HepG2 (cell line): ENCODE data around the gene IRF2BPL. TPM values are rescaled to one million over a fixed set of nuclear protein-coding genes. Genes with fewer than 3 reads are reported as not detected.

Source experiments
- polyA plus RNA-seq, 8 experiments: library from polyadenylated mRNA; depleted of rRNA in 3 of 8; stranded (reverse) in 7 of 8; unstranded in 1 of 8; fragments of >200 nt; fragmentation: Illumina TruSeq in 4 of 8; extraction: Trizol in 4 of 8; gene quantifications; 2 replicates each; pipeline versions ENCODE4 v1.2.1 to v1.2.3, GENCODE V29; 2011 to 2016; ENCODE audit warnings: low read depth in 4 of 8, missing spikeins in 1 of 8, mixed read lengths in 1 of 8; ENCODE audit not compliant: insufficient read depth in 1 of 8
- total RNA-seq, 5 experiments: library from RNA; depleted of rRNA; stranded (reverse); fragments of >200 nt; fragmentation: Illumina TruSeq; extraction: Trizol; gene quantifications; 2 replicates each; pipeline ENCODE4 v1.2.3, GENCODE V29; 2016; ENCODE audit warnings: low read depth in 1 of 5

The IRF2BPL gene
- total and polyA plus RNA-seq, 2 of the 13 experiments (the other 11 are each of a cell fraction or from before 2014, with no cell fraction given) = 6.6 to 8.4 TPM

Other genes with a start within 250 kb of the IRF2BPL start
- gene ANGEL1, start 215.8 kb downstream of the IRF2BPL start, total RNA-seq (2016; rRNA removed; fragmentation: Illumina TruSeq; extraction: Trizol) = 9.0 and 14.3 TPM in 2 replicates
- gene ANGEL1, start 215.8 kb downstream of the IRF2BPL start, polyA plus RNA-seq (2011; rRNA removed) = 20.1 and 22.0 TPM in 2 replicates
- not detected in 2 replicates for gene LRRC74A, start 202.3 kb downstream of the IRF2BPL start, total RNA-seq (2016; rRNA removed; fragmentation: Illumina TruSeq; extraction: Trizol)
- not detected in 2 replicates for gene LRRC74A, start 202.3 kb downstream of the IRF2BPL start, polyA plus RNA-seq (2011; rRNA removed)
- 13.9 and 18.4 TPM in 2 replicates for gene CIPC, start 69.5 kb upstream of the IRF2BPL start, total RNA-seq (2016; rRNA removed; fragmentation: Illumina TruSeq; extraction: Trizol)
- gene CIPC, start 69.5 kb upstream of the IRF2BPL start, polyA plus RNA-seq (2011; rRNA removed) = 6.0 and 7.6 TPM in 2 replicates
- gene ZDHHC22, start 113.1 kb upstream of the IRF2BPL start, total RNA-seq (2016; rRNA removed; fragmentation: Illumina TruSeq; extraction: Trizol) = not detected in 2 replicates
- not detected in 2 replicates for gene ZDHHC22, start 113.1 kb upstream of the IRF2BPL start, polyA plus RNA-seq (2011; rRNA removed)
- gene TMEM63C, start 153.1 kb upstream of the IRF2BPL start, total RNA-seq (2016; rRNA removed; fragmentation: Illumina TruSeq; extraction: Trizol) = 0.08 and 0.27 TPM in 2 replicates
- 0.17 and 0.59 TPM in 2 replicates for gene TMEM63C, start 153.1 kb upstream of the IRF2BPL start, polyA plus RNA-seq (2011; rRNA removed)
- gene NGB, start 242.5 kb upstream of the IRF2BPL start, total RNA-seq (2016; rRNA removed; fragmentation: Illumina TruSeq; extraction: Trizol) = not detected in 2 replicates
- 0.04 and 0.05 TPM in 2 replicates for gene NGB, start 242.5 kb upstream of the IRF2BPL start, polyA plus RNA-seq (2011; rRNA removed)